Neural cell (in vitro differentiated cells): Measurements from ENCODE around the gene SLC4A4. TPM values are rescaled to one million over a fixed set of nuclear protein-coding genes. Genes with fewer than 3 reads are reported as not detected.

ENCODE experiments used
- H2AFZ ChIP-seq: fragments of 200-600, 300-800 bp; sonication (generic), shearing (Covaris generic); 2 replicates; pipeline ENCODE4 v1.6.0; 2014; ENCODE audit warnings: low read depth, mild to moderate bottlenecking, antibody characterized with exemption, low read length, moderate library complexity
- H3F3A ChIP-seq: fragments of 200-600 bp; shearing (Covaris generic); 2 replicates; pipeline ENCODE4 v1.6.1; 2016; ENCODE audit warnings: mild to moderate bottlenecking, moderate library complexity, mixed read lengths, antibody characterized with exemption, low read length; ENCODE audit not compliant: insufficient read depth, poor library complexity, severe bottlenecking
- H3K27ac ChIP-seq: fragments of 200-600, 300-800 bp; sonication (generic), shearing (Covaris generic); 2 replicates; pipeline ENCODE4 v1.5.1; 2014; ENCODE audit warnings: mild to moderate bottlenecking, low read length, moderate library complexity
- H3K27me3 ChIP-seq: fragments of 300-800, 200-600 bp; sonication (generic), shearing (Covaris generic); 2 replicates; pipeline ENCODE4 v1.6.0; 2014; ENCODE audit warnings: mild to moderate bottlenecking, low read depth, low read length, moderate library complexity; ENCODE audit not compliant: insufficient read depth
- H3K36me3 ChIP-seq: fragments of 300-800, 200-600 bp; sonication (generic), shearing (Covaris generic); 2 replicates; pipeline ENCODE4 v1.5.1; 2014; ENCODE audit warnings: mild to moderate bottlenecking, antibody characterized with exemption, low read length, moderate library complexity; ENCODE audit not compliant: insufficient read depth
- H3K4me2 ChIP-seq: fragments of 300-800, 200-600 bp; sonication (generic), shearing (Covaris generic); 2 replicates; pipeline ENCODE4 v1.6.0; 2014; ENCODE audit warnings: mild to moderate bottlenecking, low read length
- H3K4me3 ChIP-seq: fragments of 300-800, 200-600 bp; sonication (generic), shearing (Covaris generic); 2 replicates; pipeline ENCODE4 v1.5.1; 2014; ENCODE audit warnings: mild to moderate bottlenecking, low read length, moderate library complexity
- H3K79me2 ChIP-seq: fragments of 200-600 bp; shearing (Covaris generic); replicated peaks from 2 replicates; pipeline ENCODE4 v1.6.0; 2014; ENCODE audit warnings: mild to moderate bottlenecking, low read length, moderate library complexity; ENCODE audit not compliant: insufficient read depth
- H3K9ac ChIP-seq: fragments of 300-800, 200-600 bp; sonication (generic), shearing (Covaris generic); 2 replicates; pipeline ENCODE4 v1.6.1; 2016; ENCODE audit warnings: mild to moderate bottlenecking, low read length, mixed read lengths
- H3K9me2 ChIP-seq: fragments of 200-600 bp; shearing (Covaris generic); 2 replicates; pipeline ENCODE4 v1.6.1; 2016; ENCODE audit warnings: mild to moderate bottlenecking, low read length, mixed read lengths; ENCODE audit not compliant: insufficient read depth
- H3K9me3 ChIP-seq: fragments of 200-600, 300-800 bp; sonication (generic), shearing (Covaris generic); 2 replicates; pipeline ENCODE4 v1.6.1; 2016; ENCODE audit warnings: mild to moderate bottlenecking, mixed run types, low read length, moderate library complexity, mixed read lengths
- H4K20me1 ChIP-seq: fragments of 200-600 bp; shearing (Covaris generic); 2 replicates; pipeline ENCODE4 v1.6.1; 2016; ENCODE audit warnings: mild to moderate bottlenecking, mixed run types; ENCODE audit not compliant: insufficient read depth
- CTCF ChIP-seq: fragments of 450-650 bp; IDR thresholded peaks from 2 replicates; pipeline ENCODE4 v1.5.1; 2014; ENCODE audit warnings: antibody characterized with exemption, mild to moderate bottlenecking, moderate library complexity; ENCODE audit not compliant: poor library complexity, severe bottlenecking
- EP300 ChIP-seq: fragments of 450-650 bp; conservative IDR thresholded peaks from 2 replicates; pipeline ENCODE4 v1.6.1; 2014; ENCODE audit warnings: antibody characterized with exemption, mild to moderate bottlenecking, moderate library complexity; ENCODE audit not compliant: poor library complexity, severe bottlenecking
- EZH2 ChIP-seq: fragments of 200-600, 300-800 bp; shearing (Covaris generic), sonication (generic); IDR thresholded peaks from 2 replicates; pipeline ENCODE4 v1.6.1; 2014; ENCODE audit warnings: antibody characterized with exemption, low read length, borderline replicate concordance, mild to moderate bottlenecking; ENCODE audit not compliant: insufficient read depth, poor library complexity, severe bottlenecking
- MXI1 ChIP-seq: fragments of 450-650 bp; conservative IDR thresholded peaks from 2 replicates; pipeline ENCODE4 v1.6.1; 2014; ENCODE audit warnings: antibody characterized with exemption, mild to moderate bottlenecking; ENCODE audit not compliant: poor library complexity, severe bottlenecking
- POLR2AphosphoS5 ChIP-seq: IDR thresholded peaks from 2 replicates; pipeline ENCODE4 v1.6.1; 2012
- RAD21 ChIP-seq: fragments of 450-650 bp; conservative IDR thresholded peaks from 2 replicates; pipeline ENCODE4 v1.6.1; 2014; ENCODE audit warnings: antibody characterized with exemption, mild to moderate bottlenecking, moderate library complexity
- REST ChIP-seq: IDR thresholded peaks from 2 replicates; pipeline ENCODE4 v1.6.1; 2012; ENCODE audit warnings: borderline replicate concordance
- SMC3 ChIP-seq: fragments of 450-650 bp; conservative IDR thresholded peaks from 2 replicates; pipeline ENCODE4 v1.6.1; 2014; ENCODE audit warnings: antibody characterized with exemption, mild to moderate bottlenecking, moderate library complexity; ENCODE audit not compliant: poor library complexity
- TAF1 ChIP-seq: IDR thresholded peaks from 2 replicates; pipeline ENCODE4 v1.6.1; 2012; ENCODE audit warnings: low read depth
- polyA plus RNA-seq: library from polyadenylated mRNA; depleted of rRNA; stranded (reverse); fragments of >200 nt; gene quantifications from 2 replicates; pipeline ENCODE4 v1.2.3, GENCODE V29; 2014

The SLC4A4 gene
- polyA plus RNA-seq, 1 donor from 2014 or later: 9.2 TPM

DNA sequence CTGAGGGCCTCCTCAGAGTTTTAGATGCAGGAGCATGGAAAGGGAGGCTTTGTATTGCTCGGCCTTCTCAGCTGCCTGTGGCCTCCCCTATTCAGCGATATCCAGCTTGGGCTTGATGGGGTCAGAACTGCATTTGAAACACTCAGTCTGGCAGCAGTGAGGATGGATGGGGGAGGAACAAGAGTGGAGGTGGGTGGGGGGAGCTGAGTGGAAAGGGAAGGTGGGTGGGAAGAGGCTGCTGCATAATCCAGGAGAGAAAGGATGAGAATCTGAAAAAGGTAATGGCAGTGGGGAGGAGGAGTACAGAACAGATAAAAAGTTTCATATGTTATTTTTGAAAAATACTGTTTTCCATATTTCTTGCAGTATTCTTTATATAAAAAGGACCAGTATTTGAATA is 202.7 kb downstream of the SLC4A4 start:
- Histone ChIP-seq H2AFZ (no peak overlapping the region), H4K20me1 (no peaks in the 10 kb centered on the region), H3K27ac (no peak overlapping the region), H3K27me3 (no peaks in the 10 kb centered on the region), H3K36me3 (no peaks in the 10 kb centered on the region), H3K9me2 (no peaks in the 10 kb centered on the region), H3K9ac (no peak overlapping the region), H3K9me3 (no peaks in the 10 kb centered on the region), H3K4me2 (no peak overlapping the region), H3K79me2 (no peaks in the 10 kb centered on the region), H3K4me3 (no peak overlapping the region), H3F3A (no peaks in the 10 kb centered on the region)
- TF ChIP-seq TAF1 (no peak), MXI1 (no peak), EP300 (no peak), POLR2AphosphoS5 (no peak), SMC3 (no peak)

DNA sequence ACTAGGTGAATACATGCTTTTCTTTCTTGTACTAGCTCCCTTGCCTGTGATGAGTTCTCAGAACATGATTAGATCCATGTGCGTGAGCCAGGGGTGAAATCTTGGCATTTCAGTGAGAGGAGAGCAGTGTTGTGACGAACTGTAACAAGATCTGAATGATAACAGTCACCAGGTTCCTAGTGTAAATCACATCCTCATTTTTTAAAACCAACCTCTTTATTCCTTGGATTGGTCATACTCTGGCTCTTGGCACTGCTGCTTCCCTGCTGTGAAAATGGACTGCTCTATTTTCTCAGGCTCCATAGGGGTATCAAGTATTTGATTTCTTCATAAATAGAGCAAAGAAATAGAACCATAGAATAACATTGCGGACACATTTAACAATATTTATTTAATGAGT is 206.3 kb downstream of the SLC4A4 start:
- Histone ChIP-seq H3K36me3 (no peaks in the 10 kb centered on the region), H3K9ac (no peak overlapping the region), H3K27me3 (no peaks in the 10 kb centered on the region), H3K9me3 (no peaks in the 10 kb centered on the region), H3K4me3 (no peak overlapping the region), H2AFZ (no peak overlapping the region), H3K9me2 (no peaks in the 10 kb centered on the region), H3K79me2 (no peaks in the 10 kb centered on the region), H3K4me2 (no peak overlapping the region), H4K20me1 (no peaks in the 10 kb centered on the region), H3F3A (no peaks in the 10 kb centered on the region), H3K27ac (no peak overlapping the region)
- TF ChIP-seq EP300 (peak; percentile 44), SMC3 (no peak), POLR2AphosphoS5 (peak; percentile 77), CTCF (no peak), TAF1 (no peak)

- no peak overlapping the region for H3K9ac ChIP-seq
- no peak overlapping the region for H3K27ac ChIP-seq
- TF ChIP-seq EZH2 (no peak), EP300 (no peak), RAD21 (no peak), MXI1 (no peak), SMC3 (no peak), REST (no peak), CTCF (no peak), TAF1 (no peak), POLR2AphosphoS5 (no peak)
- no peaks in the 10 kb centered on the region for H3K9me3 ChIP-seq
- no peak overlapping the region for H3K4me3 ChIP-seq
- H3K9me2 ChIP-seq: no peaks in the 10 kb centered on the region
- H3K36me3 ChIP-seq: no peaks in the 10 kb centered on the region
- no peaks in the 10 kb centered on the region for H4K20me1 ChIP-seq
- H3K79me2 ChIP-seq: no peaks in the 10 kb centered on the region
- H3K4me2 ChIP-seq: no peak overlapping the region
- no peaks in the 10 kb centered on the region for H3F3A ChIP-seq
- H3K27me3 ChIP-seq: no peaks in the 10 kb centered on the region
- H2AFZ ChIP-seq: no peak overlapping the region
Observed at GRCh38 chr4:71549516-71550160, 210.8 kb downstream of the SLC4A4 start.
